ENCODE measurements around the gene KBTBD6.

KBTBD6 gene

DNA sequence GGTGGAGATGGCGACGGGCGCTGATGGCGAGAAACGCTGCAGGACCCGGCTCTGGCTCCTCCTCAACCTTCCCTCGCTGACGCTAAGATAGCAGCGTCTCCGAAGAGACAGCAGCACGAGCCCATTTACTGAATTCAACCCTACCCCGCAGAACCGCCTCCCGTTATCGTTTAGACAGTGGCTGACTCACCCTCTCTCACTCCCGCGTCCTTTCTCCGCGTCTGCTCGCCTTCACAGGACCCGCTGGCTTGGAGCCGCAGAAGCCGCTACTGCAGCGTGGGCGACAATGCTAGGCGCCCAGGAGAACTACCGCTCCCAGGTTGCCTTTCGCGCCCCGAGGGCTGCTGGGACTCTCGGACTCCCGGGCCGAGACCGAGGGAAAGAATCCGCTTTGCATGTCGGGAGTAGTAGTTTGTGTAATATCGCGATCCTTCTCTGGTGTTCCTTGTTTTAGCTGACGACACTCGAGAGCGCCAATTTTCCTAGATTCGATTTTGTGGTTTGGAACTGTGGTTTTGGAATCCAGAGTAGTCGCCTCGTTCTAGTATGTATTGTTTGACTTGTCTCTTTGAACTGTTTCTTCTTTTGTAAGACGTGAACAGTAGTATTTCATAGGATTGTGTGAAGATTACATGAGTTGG, at the start of gene KBTBD6:
TSS of gene KBTBD6 (minus strand) at position 291 of the 641 bp plus-strand sequence. CDS start 291 bp downstream, outside the sequence.
- Histone ChIP-seq H3K36me3 (ENCODE audit: insufficient read depth, low read length) (peaks cover 11% of the 10 kb centered on the region), H3K4me2 (ENCODE audit: insufficient read depth, low read length) (peak within 1 kb of the TSS; percentile 88), H3K4me1 (ENCODE audit: insufficient read depth, low read length) (peaks cover 49% of the 10 kb centered on the region), H3K27me3 (ENCODE audit: insufficient read depth, low read length, poor library complexity) (no peaks in the 10 kb centered on the region), H3K9me3 (ENCODE audit: insufficient read depth, low read length, severe bottlenecking) (no peaks in the 10 kb centered on the region), H3K4me3 (ENCODE audit: low read depth in 1 of 2, low read length in 2 of 2) (peak within 1 kb of the TSS; percentile 45 to 92), H4K20me1 (ENCODE audit: insufficient read depth, low read length) (no peaks in the 10 kb centered on the region), H3K79me2 (ENCODE audit: insufficient read depth, low read length) (peaks cover 62% of the 10 kb centered on the region), H3K9ac (ENCODE audit: low read depth, low read length) (peak within 1 kb of the TSS; percentile 67), H3K27ac (ENCODE audit: low read length) (peak within 1 kb of the TSS; percentile 76), H2AFZ (ENCODE audit: low read depth, low read length) (peak within 1 kb of the TSS; percentile 74)
- TF ChIP-seq CTCF (IDR thresholded peaks at IDR 0.05; ENCODE audit: borderline replicate concordance, extremely low read depth, low read length, poor library complexity, severe bottlenecking) (no peak), EZH2 (IDR thresholded peaks at IDR 0.05; ENCODE audit: borderline replicate concordance, low read depth, low read length, severe bottlenecking) (no peak)
- peak; percentile 96 for DNase-seq
- peak; percentile 96 for ATAC-seq (ENCODE audit: insufficient read depth, low read depth)

DNA sequence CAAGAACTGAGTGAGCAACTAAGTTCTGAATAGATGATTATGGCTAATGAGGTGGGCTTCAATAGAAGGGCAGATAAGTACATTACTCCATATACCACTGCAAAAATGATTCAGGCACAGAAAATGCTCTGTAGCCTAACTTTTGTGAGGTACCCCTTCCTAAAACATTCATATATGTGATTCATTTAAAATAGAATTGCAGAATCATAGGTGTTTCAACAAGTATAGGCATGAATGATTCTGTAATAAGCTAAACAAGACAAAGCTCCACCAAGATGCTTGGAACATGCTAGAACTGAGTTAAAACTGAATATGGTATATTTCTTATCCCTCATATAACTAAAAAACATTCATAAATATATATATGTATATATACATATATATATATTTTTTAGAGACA, 49.6 kb upstream of the KBTBD6 start:
- ATAC-seq (ENCODE audit: insufficient read depth, low read depth) (no peak), DNase-seq (no peak)
- H3K9me3 ChIP-seq (ENCODE audit: insufficient read depth, low read length, severe bottlenecking) = no peaks in the 10 kb centered on the region
- no peak for TF ChIP-seq CTCF (IDR thresholded peaks at IDR 0.05; ENCODE audit: borderline replicate concordance, extremely low read depth, low read length, poor library complexity, severe bottlenecking)
- no peak for TF ChIP-seq EZH2 (IDR thresholded peaks at IDR 0.05; ENCODE audit: borderline replicate concordance, low read depth, low read length, severe bottlenecking)
- H3K27ac ChIP-seq (ENCODE audit: low read length) = no peak overlapping the region
- no peak overlapping the region for H3K4me3 ChIP-seq (ENCODE audit: low read depth in 1 of 2, low read length in 2 of 2)
- H3K27me3 ChIP-seq (ENCODE audit: insufficient read depth, low read length, poor library complexity) = no peaks in the 10 kb centered on the region
- H3K4me2 ChIP-seq (ENCODE audit: insufficient read depth, low read length) = no peak overlapping the region
- H2AFZ ChIP-seq (ENCODE audit: low read depth, low read length) = no peak overlapping the region
- H3K9ac ChIP-seq (ENCODE audit: low read depth, low read length) = no peak overlapping the region
- no peaks in the 10 kb centered on the region for H3K36me3 ChIP-seq (ENCODE audit: insufficient read depth, low read length)
- no peaks in the 10 kb centered on the region for H3K79me2 ChIP-seq (ENCODE audit: insufficient read depth, low read length)
- H3K4me1 ChIP-seq (ENCODE audit: insufficient read depth, low read length) = no peaks in the 10 kb centered on the region
- no peaks in the 10 kb centered on the region for H4K20me1 ChIP-seq (ENCODE audit: insufficient read depth, low read length)

GRCh38 chr13:41179593-41180250, 47.1 kb upstream of the KBTBD6 start:
- ATAC-seq (ENCODE audit: insufficient read depth, low read depth) (no peak), DNase-seq (no peak)
- Histone ChIP-seq H4K20me1 (ENCODE audit: insufficient read depth, low read length) (no peaks in the 10 kb centered on the region), H3K9ac (ENCODE audit: low read depth, low read length) (no peak overlapping the region), H3K4me3 (ENCODE audit: low read depth in 1 of 2, low read length in 2 of 2) (no peak overlapping the region), H3K4me2 (ENCODE audit: insufficient read depth, low read length) (no peak overlapping the region), H2AFZ (ENCODE audit: low read depth, low read length) (no peak overlapping the region), H3K9me3 (ENCODE audit: insufficient read depth, low read length, severe bottlenecking) (peaks cover 13% of the 10 kb centered on the region), H3K36me3 (ENCODE audit: insufficient read depth, low read length) (no peaks in the 10 kb centered on the region; the same call in 1 of the 2 replicates), H3K27me3 (ENCODE audit: insufficient read depth, low read length, poor library complexity) (no peaks in the 10 kb centered on the region), H3K4me1 (ENCODE audit: insufficient read depth, low read length) (no peaks in the 10 kb centered on the region), H3K79me2 (ENCODE audit: insufficient read depth, low read length) (no peaks in the 10 kb centered on the region), H3K27ac (ENCODE audit: low read length) (no peak overlapping the region)
- TF ChIP-seq CTCF (IDR thresholded peaks at IDR 0.05; ENCODE audit: borderline replicate concordance, extremely low read depth, low read length, poor library complexity, severe bottlenecking) = no peak
- TF ChIP-seq EZH2 (IDR thresholded peaks at IDR 0.05; ENCODE audit: borderline replicate concordance, low read depth, low read length, severe bottlenecking) = no peak

All from DND-41 (cell line).